Measurements from ENCODE around the gene SLC35E4. TPM values are rescaled to one million over a fixed set of nuclear protein-coding genes. Genes with fewer than 3 reads are reported as not detected.
A peak's percentile ranks its signal among the peaks of the same experiment; 100 is the strongest.

SLC35E4 gene
- total and polyA plus RNA-seq, 2 experiments from 2014 or later, result 2.6 to 11.3 TPM

- 0 out of 2 replicates have a peak within 1 kb of the TSS, but pooled peaks have one; percentile 5 for H3K27ac Mint-ChIP-seq
- no peaks in the 10 kb centered on the region for H3K36me3 ChIP-seq (ENCODE audit: insufficient read depth)
- no peak for TF ChIP-seq ZNF114 (CRISPR knock-in tag; IDR thresholded peaks at IDR 0.05)
- TF ChIP-seq EZH2 (IDR thresholded peaks at IDR 0.05; ENCODE audit: low read depth, unreplicated experiment), result peak; percentile 49
These were observed 59.2 kb downstream of the SLC35E4 start, which contains the start of gene OSBP2 for GRCh38 chr22:30694640-30695350. TSS of gene OSBP2 (plus strand) at chr22:30694874. CDS start at chr22:30694910, 36 bp downstream.

GRCh38 chr22:30695351-30695851 is 59.8 kb downstream of the SLC35E4 start:
- no peak for DNase-seq (ENCODE audit: low spot score)
- Mint-ChIP-seq H3K36me3 (ENCODE audit: low read depth) (no peaks in the 10 kb centered on the region), H3K9me3 (no peaks in the 10 kb centered on the region), H3K27me3 (ENCODE audit: insufficient read depth, low read depth, poor library complexity) (peaks cover 19% of the 10 kb centered on the region), H3K4me3 (peak overlapping the region; percentile 69), H3K27ac (no peak overlapping the region), H3K4me1 (peaks cover 5% of the 10 kb centered on the region; the same call in 2 of the 3 replicates)
- peaks cover 23% of the 10 kb centered on the region for H3K27me3 ChIP-seq (ENCODE audit: insufficient read depth)
- TF ChIP-seq STAT1 (IDR thresholded peaks at IDR 0.05; ENCODE audit: unreplicated experiment) (no peak), CTCF (conservative IDR thresholded peaks at IDR 0.05; ENCODE audit: low read depth in 2 of 2) (0 out of 4 replicates have a peak, but pooled peaks of 1 of the 2 experiments have one; percentile 11)
- peak overlapping the region; percentile 93 for H3K4me2 ChIP-seq
- H2AFZ ChIP-seq, result peak overlapping the region; percentile 95
- no peak overlapping the region for H3K27ac ChIP-seq (ENCODE audit: low read depth)
- H4K20me1 ChIP-seq (replicated peaks; ENCODE audit: insufficient read depth), result no peaks in the 10 kb centered on the region; the same call in 1 of the 2 replicates
- peak overlapping the region; percentile 86 for H3K4me3 ChIP-seq
- no peaks in the 10 kb centered on the region for H3F3A ChIP-seq (replicated peaks; ENCODE audit: low read depth)
- H3K36me3 ChIP-seq (ENCODE audit: insufficient read depth), result no peaks in the 10 kb centered on the region
- peak; percentile 14 for ATAC-seq
- no peaks in the 10 kb centered on the region for H3K9me2 ChIP-seq (ENCODE audit: insufficient read depth)
- no peaks in the 10 kb centered on the region for H3K4me1 ChIP-seq (ENCODE audit: insufficient read depth)
- H3K79me2 ChIP-seq (replicated peaks; ENCODE audit: insufficient read depth), result no peaks in the 10 kb centered on the region

More at GRCh38 chr22:30694640-30695350, 59.2 kb downstream of the SLC35E4 start, which contains the start of gene OSBP2:
- Histone ChIP-seq H4K20me1 (replicated peaks; ENCODE audit: insufficient read depth) (no peaks in the 10 kb centered on the region; the same call in 1 of the 2 replicates), H3K79me2 (replicated peaks; ENCODE audit: insufficient read depth) (no peaks in the 10 kb centered on the region), H3K4me3 (peak within 1 kb of the TSS; percentile 86), H2AFZ (peak within 1 kb of the TSS; percentile 95), H3K4me2 (peak within 1 kb of the TSS; percentile 93), H3K9me2 (ENCODE audit: insufficient read depth) (no peaks in the 10 kb centered on the region), H3F3A (replicated peaks; ENCODE audit: low read depth) (no peaks in the 10 kb centered on the region), H3K27me3 (ENCODE audit: insufficient read depth) (peaks cover 23% of the 10 kb centered on the region), H3K4me1 (ENCODE audit: insufficient read depth) (no peaks in the 10 kb centered on the region), H3K27ac (ENCODE audit: low read depth) (no peak within 1 kb of the TSS; the same call in 1 of the 2 replicates)
- Mint-ChIP-seq H3K9me3 (no peaks in the 10 kb centered on the region), H3K4me3 (peak within 1 kb of the TSS; percentile 78), H3K4me1 (peaks cover 5% of the 10 kb centered on the region; the same call in 2 of the 3 replicates), H3K36me3 (ENCODE audit: low read depth) (no peaks in the 10 kb centered on the region), H3K27me3 (ENCODE audit: insufficient read depth, low read depth, poor library complexity) (peaks cover 19% of the 10 kb centered on the region)
- ATAC-seq (peak; percentile 75), DNase-seq (ENCODE audit: low spot score) (peak; percentile 55)
